ENCODE results near the gene MOB3A. TPM values are rescaled to one million over a fixed set of nuclear protein-coding genes. Genes with fewer than 3 reads are reported as not detected.

The MOB3A gene
- total and polyA plus RNA-seq, 2 of the 8 experiments (the other 6 are each of a cell fraction or from before 2014, with no cell fraction given), result 9.2 to 9.6 TPM

GRCh38 chr19:2101417-2102335 is 5.5 kb upstream of the MOB3A start:
- no peak for TF ChIP-seq MAX (IDR thresholded peaks at IDR 0.05)
- Histone ChIP-seq H3K27me3 (replicated peaks in 1 of 4; ENCODE audit: control insufficient read depth in 3 of 4, extremely low read depth in 1 of 4, insufficient read depth in 3 of 4, low read length in 3 of 4) (no peaks in the 10 kb centered on the region), H2BK12ac (ENCODE audit: low read depth, low read length) (no peak overlapping the region), H3K4me2 (ENCODE audit: insufficient read depth in 1 of 2, low read depth in 2 of 2, low read length in 2 of 2) (no peak overlapping the region), H3K18ac (ENCODE audit: extremely low read depth, low read length) (no peak overlapping the region), H3K79me1 (ENCODE audit: low read depth, low read length) (peaks cover 11% of the 10 kb centered on the region), H3K23me2 (ENCODE audit: low read depth, low read length) (peaks cover 9% of the 10 kb centered on the region; the same call in 1 of the 2 replicates), H2BK20ac (ENCODE audit: low read length) (no peak overlapping the region), H4K8ac (ENCODE audit: extremely low read depth, insufficient read depth, low read length) (no peak overlapping the region), H3K56ac (replicated peaks; ENCODE audit: insufficient read length, low read depth, low read length) (no peak overlapping the region), H3K4ac (replicated peaks; ENCODE audit: insufficient read length, low read depth, low read length) (no peak overlapping the region), H3K36me3 (ENCODE audit: control insufficient read depth in 2 of 4, insufficient read depth in 4 of 4, low read length in 3 of 4) (peaks cover 20 to 54% (median 42%) of the 10 kb centered on the region in 4 experiments), H3K27ac (ENCODE audit: low read depth, low read length) (no peak overlapping the region), H4K5ac (ENCODE audit: insufficient read length, low read depth, low read length) (no peak overlapping the region), H3K9ac (replicated peaks in 1 of 4; ENCODE audit: extremely low read depth in 1 of 4, low read depth in 3 of 4, low read length in 3 of 4) (no peak overlapping the region), H4K91ac (replicated peaks; ENCODE audit: insufficient read length, low read length) (no peak overlapping the region), H3K23ac (ENCODE audit: insufficient read length) (no peak overlapping the region), H3K4me1 (replicated peaks in 1 of 4; ENCODE audit: control insufficient read depth in 3 of 4, insufficient read depth in 4 of 4, low read length in 3 of 4) (peaks cover 0 to 3% (median 1%) of the 10 kb centered on the region in 4 experiments; a peak in 4 of 7 replicates), H3K79me2 (ENCODE audit: control insufficient read depth in 1 of 2, insufficient read depth in 2 of 2, low read length in 2 of 2) (peaks cover 0 to 18% of the 10 kb centered on the region in 2 experiments; a peak in 2 of 4 replicates), H3K14ac (ENCODE audit: insufficient read length) (no peak overlapping the region), H4K20me1 (replicated peaks in 1 of 2; ENCODE audit: control insufficient read depth in 1 of 2, insufficient read depth in 2 of 2, low read length in 2 of 2) (peaks cover 13 to 30% of the 10 kb centered on the region in 2 experiments), H2AK5ac (ENCODE audit: low read depth, low read length) (no peak overlapping the region), H2BK120ac (replicated peaks; ENCODE audit: low read depth, low read length) (no peak overlapping the region), H2BK15ac (ENCODE audit: low read length) (no peak overlapping the region), H2AFZ (ENCODE audit: low read length) (no peak overlapping the region), H3K4me3 (ENCODE audit: extremely low read depth in 1 of 4, insufficient read depth in 2 of 4, low read depth in 3 of 4, low read length in 4 of 4) (no peak overlapping the region), H2BK5ac (ENCODE audit: low read depth, low read length) (no peak overlapping the region; the same call in 1 of the 2 replicates), H3K9me3 (ENCODE audit: insufficient read depth in 2 of 2, low read depth in 1 of 2, low read length in 1 of 2) (peaks cover 8% of the 10 kb centered on the region in 2 experiments; a peak in 3 of 4 replicates)
- no peak for DNase-seq (ENCODE audit: low read depth in 1 of 2, low spot score in 2 of 2)
- CTCF ChIA-PET (ENCODE audit: partially characterized antibody), result no interaction called here
- POLR2A ChIA-PET (ENCODE audit: partially characterized antibody), result no interaction called here
- whole genome bisulfite sequencing, 2 experiments (ENCODE audit: extremely low coverage in 1 of 2, insufficient coverage in 1 of 2, insufficient read length in 1 of 2, insufficient replicate concordance in 2 of 2, low coverage in 1 of 2, low lambda C conversion rate in 2 of 2, missing lambda C conversion rate in 1 of 2), result 93% methylated on average over 38 of the region's 45 CpGs; no CpG with 5 or more reads in 1 of the 2 experiments
- no peak for FAIRE-seq

Measured in H1 (cell line).